A549 treated with dexamethasone at 1 μM for 4 hours (cell line): ENCODE measurements around the gene HS3ST6. TPM values are rescaled to one million over a fixed set of nuclear protein-coding genes. Genes with fewer than 3 reads are reported as not detected.

Experiments
- total RNA-seq: library from RNA; stranded (reverse); fragments of 200-300 nt; extraction: Qiagen RNA extraction; gene quantifications from 5 replicates; pipeline ENCODE4 v1.2.3, GENCODE V29; 2022

The HS3ST6 gene
- total RNA-seq, result 1.2 to 1.9 TPM (median 1.6 TPM) in 5 replicates

GRCh38 chr16:1918351-1919326 is at the start of gene HS3ST6:
Gene HS3ST6, minus strand, starts transcription at chr16:1918415. Its CDS starts 92 bp downstream, at chr16:1918323.

GRCh38 chr16:1966460-1966859 is 48.2 kb upstream of the HS3ST6 start, which contains the start of gene RNF151:
Gene RNF151, plus strand, starts transcription at chr16:1966856. Its CDS starts 26 bp downstream, at chr16:1966882.

GRCh38 chr16:1964506-1965395 is 46.5 kb upstream of the HS3ST6 start, which contains the start of gene RPS2:
Gene RPS2, minus strand, starts transcription at chr16:1964826. Its CDS starts 201 bp downstream, at chr16:1964625.

GRCh38 chr16:1959269-1960039 is 41.2 kb upstream of the HS3ST6 start, which contains the start of gene NDUFB10:
Gene NDUFB10, plus strand, starts transcription at chr16:1959538. Its CDS starts 87 bp downstream, at chr16:1959625.

GRCh38 chr16:1942810-1943726 is 24.9 kb upstream of the HS3ST6 start, which contains the start of gene MSRB1:
Gene MSRB1, minus strand, starts transcription at chr16:1943199. Its CDS starts 43 bp downstream, at chr16:1943156.

GRCh38 chr16:1871974-1872635 is 46.1 kb downstream of the HS3ST6 start, which contains the start of gene MEIOB:
Gene MEIOB, minus strand, starts transcription at chr16:1872164. Its CDS starts 3,989 bp downstream, at chr16:1868175.

Other genes starting within 250 kb of the HS3ST6 start
- gene JPT2, start 240.1 kb downstream of the HS3ST6 start, total RNA-seq, result 173 to 201 TPM (median 193 TPM) in 5 replicates
- gene MAPK8IP3, start 212.2 kb downstream of the HS3ST6 start, total RNA-seq, result 25.5 to 71.3 TPM (median 51.4 TPM) in 5 replicates
- gene NME3, start 146.9 kb downstream of the HS3ST6 start, total RNA-seq, result 32.3 to 47.5 TPM (median 40.9 TPM) in 5 replicates
- 4.2 to 10.4 TPM (median 8.9 TPM) in 5 replicates for gene EME2, start 145.6 kb downstream of the HS3ST6 start, total RNA-seq
- 169 to 265 TPM (median 236 TPM) in 5 replicates for gene MRPS34, start 145.3 kb downstream of the HS3ST6 start, total RNA-seq
- gene SPSB3, start 135.8 kb downstream of the HS3ST6 start, total RNA-seq, result 14.4 to 25.2 TPM (median 23.1 TPM) in 5 replicates
- 52.6 to 79.7 TPM (median 76.6 TPM) in 5 replicates for gene NUBP2, start 135.5 kb downstream of the HS3ST6 start, total RNA-seq
- 0.05 to 0.13 TPM (median 0.05 TPM) in 3 of 5 replicates, not detected in the others for gene IGFALS, start 124.7 kb downstream of the HS3ST6 start, total RNA-seq
- 50.3 to 70.7 TPM (median 65.9 TPM) in 5 replicates for gene HAGH, start 91.6 kb downstream of the HS3ST6 start, total RNA-seq
- gene FAHD1, start 91.2 kb downstream of the HS3ST6 start, total RNA-seq, result 41.2 to 49.0 TPM (median 44.9 TPM) in 5 replicates
- 1.0 to 1.7 TPM (median 1.3 TPM) in 5 replicates for gene MEIOB, start 46.3 kb downstream of the HS3ST6 start, total RNA-seq
- 32.7 to 40.4 TPM (median 38.3 TPM) in 5 replicates for gene MSRB1, start 24.8 kb upstream of the HS3ST6 start, total RNA-seq
- gene RPL3L, start 36.3 kb upstream of the HS3ST6 start, total RNA-seq, result 0.08 to 0.14 TPM in 2 of 5 replicates, not detected in the others
- 258 to 328 TPM (median 268 TPM) in 5 replicates for gene NDUFB10, start 41.1 kb upstream of the HS3ST6 start, total RNA-seq
- gene RPS2, start 46.4 kb upstream of the HS3ST6 start, total RNA-seq, result 3,451 to 5,688 TPM (median 5,221 TPM) in 5 replicates
- not detected in 5 replicates for gene RNF151, start 48.4 kb upstream of the HS3ST6 start, total RNA-seq
- 30.0 to 38.7 TPM (median 34.9 TPM) in 5 replicates for gene TBL3, start 53.6 kb upstream of the HS3ST6 start, total RNA-seq
- 0.12 to 0.18 TPM (median 0.17 TPM) in 5 replicates for gene NOXO1, start 63.1 kb upstream of the HS3ST6 start, total RNA-seq
- gene GFER, start 65.8 kb upstream of the HS3ST6 start, total RNA-seq, result 26.9 to 43.1 TPM (median 39.8 TPM) in 5 replicates
- 5.7 to 7.4 TPM (median 6.8 TPM) in 5 replicates for gene SYNGR3, start 71.6 kb upstream of the HS3ST6 start, total RNA-seq
- gene ZNF598, start 91.4 kb upstream of the HS3ST6 start, total RNA-seq, result 35.1 to 67.2 TPM (median 61.5 TPM) in 5 replicates
- gene NPW, start 101.4 kb upstream of the HS3ST6 start, total RNA-seq, result 0.79 to 1.2 TPM (median 1.0 TPM) in 5 replicates
- 45.5 to 66.1 TPM (median 65.3 TPM) in 5 replicates for gene NHERF2, start 108.5 kb upstream of the HS3ST6 start, total RNA-seq
- 36.7 to 40.8 TPM (median 39.4 TPM) in 5 replicates for gene NTHL1, start 129.4 kb upstream of the HS3ST6 start, total RNA-seq
- gene TSC2, start 129.6 kb upstream of the HS3ST6 start, total RNA-seq, result 18.8 to 50.4 TPM (median 40.2 TPM) in 5 replicates
- 24.4 to 50.2 TPM (median 45.8 TPM) in 5 replicates for gene PKD1, start 217.5 kb upstream of the HS3ST6 start, total RNA-seq
- gene RAB26, start 230.2 kb upstream of the HS3ST6 start, total RNA-seq, result 1.5 to 4.0 TPM (median 3.2 TPM) in 5 replicates
- gene TRAF7, start 237.4 kb upstream of the HS3ST6 start, total RNA-seq, result 34.4 to 68.4 TPM (median 62.9 TPM) in 5 replicates